ENCODE results near the gene ANGPTL4.

DNA sequence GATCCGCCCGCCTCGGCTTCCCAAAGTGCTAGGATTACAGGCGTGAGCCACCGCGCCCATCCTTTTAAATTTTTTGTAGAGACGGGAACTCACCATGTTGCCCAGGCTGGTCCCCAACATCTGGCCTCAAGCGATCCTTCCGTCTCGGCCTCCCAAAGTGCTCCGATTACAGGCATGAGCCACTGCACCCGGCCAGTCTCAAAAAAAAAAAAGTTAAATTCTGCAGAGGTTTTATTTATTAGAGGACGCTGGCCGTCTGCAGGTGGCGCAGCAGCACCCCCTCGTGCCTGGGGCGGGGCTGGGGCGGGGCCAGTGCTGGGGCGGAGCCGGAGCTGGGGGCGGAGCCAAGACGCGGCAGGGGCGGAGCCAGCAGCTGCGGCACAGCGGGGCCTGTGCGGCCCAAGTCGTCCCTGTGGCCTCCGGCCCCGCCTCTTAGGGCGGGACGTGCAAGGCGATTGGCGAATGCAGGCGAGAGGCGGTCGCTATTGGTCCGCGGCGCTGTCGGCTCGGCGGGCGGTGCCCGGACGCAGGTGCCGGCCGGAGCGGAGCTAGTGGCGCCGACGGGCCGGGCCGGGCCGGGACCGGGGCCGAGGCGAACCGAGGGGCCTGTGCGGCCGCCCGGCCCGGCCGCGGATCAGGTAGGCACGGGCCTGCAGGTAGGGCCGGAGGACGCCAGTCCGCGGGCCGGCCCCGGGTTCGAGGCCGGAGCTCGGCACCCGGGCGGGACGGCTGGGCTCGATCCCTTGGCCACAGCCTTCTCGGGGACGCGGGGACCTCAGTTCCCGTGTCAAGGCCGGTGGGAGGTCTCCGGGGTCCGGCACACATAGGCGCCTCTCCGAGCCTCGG lies 49.1 kb downstream of the ANGPTL4 start, which contains the start of gene MARCHF2:
- TF ChIP-seq, protein P1, sequence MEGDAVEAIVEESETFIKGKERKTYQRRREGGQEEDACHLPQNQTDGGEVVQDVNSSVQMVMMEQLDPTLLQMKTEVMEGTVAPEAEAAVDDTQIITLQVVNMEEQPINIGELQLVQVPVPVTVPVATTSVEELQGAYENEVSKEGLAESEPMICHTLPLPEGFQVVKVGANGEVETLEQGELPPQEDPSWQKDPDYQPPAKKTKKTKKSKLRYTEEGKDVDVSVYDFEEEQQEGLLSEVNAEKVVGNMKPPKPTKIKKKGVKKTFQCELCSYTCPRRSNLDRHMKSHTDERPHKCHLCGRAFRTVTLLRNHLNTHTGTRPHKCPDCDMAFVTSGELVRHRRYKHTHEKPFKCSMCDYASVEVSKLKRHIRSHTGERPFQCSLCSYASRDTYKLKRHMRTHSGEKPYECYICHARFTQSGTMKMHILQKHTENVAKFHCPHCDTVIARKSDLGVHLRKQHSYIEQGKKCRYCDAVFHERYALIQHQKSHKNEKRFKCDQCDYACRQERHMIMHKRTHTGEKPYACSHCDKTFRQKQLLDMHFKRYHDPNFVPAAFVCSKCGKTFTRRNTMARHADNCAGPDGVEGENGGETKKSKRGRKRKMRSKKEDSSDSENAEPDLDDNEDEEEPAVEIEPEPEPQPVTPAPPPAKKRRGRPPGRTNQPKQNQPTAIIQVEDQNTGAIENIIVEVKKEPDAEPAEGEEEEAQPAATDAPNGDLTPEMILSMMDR (IDR thresholded peaks at IDR 0.05; ENCODE audit: low read depth, low read length, poor library complexity, severe bottlenecking) = peak; percentile 61
- no peak for TF ChIP-seq EZH2phosphoT487 (IDR thresholded peaks at IDR 0.05; ENCODE audit: borderline replicate concordance, low read length)

All from DOHH2 (cell line).